ENCODE measurements around the gene ABCC6. TPM values are rescaled to one million over a fixed set of nuclear protein-coding genes. Genes with fewer than 3 reads are reported as not detected.
A peak's percentile ranks its signal among the peaks of the same experiment; 100 is the strongest.

Gene ABCC6
- total and polyA plus RNA-seq, 10 of the 15 experiments (the other 5 are each of a cell fraction or from before 2014, with no cell fraction given): 0.05 to 0.13 (median 0.06) TPM; not detected in 5

DNA sequence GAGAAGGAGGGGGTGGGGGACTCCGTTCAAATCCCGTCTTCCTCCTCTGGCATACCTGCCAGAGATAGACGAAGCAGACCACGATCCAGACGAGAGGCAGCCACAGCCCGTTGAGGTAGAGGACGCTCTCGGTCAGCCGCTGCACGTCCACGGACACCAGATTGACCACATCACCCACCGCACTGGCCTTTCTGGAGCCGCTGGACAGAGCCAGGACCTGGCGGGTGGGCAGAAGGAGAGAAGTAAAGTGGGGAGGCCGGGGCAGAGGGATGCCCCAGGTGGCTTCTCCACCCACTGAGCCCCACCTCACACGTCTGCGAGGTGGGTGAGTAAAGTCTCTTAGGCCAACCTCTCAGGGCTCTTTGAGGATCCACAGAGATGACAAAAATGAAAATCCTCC is 25.3 kb downstream of the ABCC6 start:
- POLR2A ChIA-PET: no interaction called here
- DNase-seq (ENCODE audit: low read depth, low spot score): no peak
- no TSS peak for BruUV-seq (replicated peaks)
- WGBS (ENCODE audit: insufficient coverage, insufficient replicate concordance, low lambda C conversion rate, missing lambda C conversion rate): 50% methylated on average over 15 of the region's 17 CpGs
- in situ Hi-C loops (cut with MboI) (no loop called here), intact Hi-C loops (cut with micrococcal nuclease; ENCODE audit: unreplicated experiment) (loop anchor here (10.0 kb wide), 1 partner anchor 433 kb away; no protein-coding TSS in a partner anchor)
- RAD21 ChIA-PET (ENCODE audit: unreplicated experiment): no interaction called here
- no peak overlapping the region for H2AFZ ChIP-seq (ENCODE audit: control insufficient read depth, low read depth, low read length)
- FAIRE-seq: no peak
- peaks cover 12% of the 10 kb centered on the region for H3K4me1 ChIP-seq (ENCODE audit: control insufficient read depth, insufficient read depth, low read length)
- H3K4me2 ChIP-seq (ENCODE audit: control insufficient read depth, insufficient read depth): no peak overlapping the region
- no peak overlapping the region for H3K27ac ChIP-seq (ENCODE audit: control insufficient read depth, insufficient read depth)
- H4K20me1 ChIP-seq (ENCODE audit: control insufficient read depth, insufficient read depth): no peaks in the 10 kb centered on the region
- TF ChIP-seq MXI1 (IDR thresholded peaks at IDR 0.05; ENCODE audit: low read depth, low read length) (no peak), REST (IDR thresholded peaks at IDR 0.05; ENCODE audit: low read depth, low read length) (no peak), FOXK2 (IDR thresholded peaks at IDR 0.05) (no peak)
- H3K27me3 ChIP-seq (replicated peaks in 1 of 2; ENCODE audit: control insufficient read depth in 2 of 2, insufficient read depth in 2 of 2, low read length in 1 of 2): no peaks in the 10 kb centered on the region
- H3K79me2 ChIP-seq (ENCODE audit: control insufficient read depth, insufficient read depth, low read length): no peaks in the 10 kb centered on the region
- H3K9ac ChIP-seq (ENCODE audit: control insufficient read depth, insufficient read depth, low read length): no peak overlapping the region
- no peaks in the 10 kb centered on the region for H3K36me3 ChIP-seq (ENCODE audit: control insufficient read depth in 2 of 2, insufficient read depth in 2 of 2, low read length in 1 of 2)
- CTCF ChIA-PET: no interaction called here
- no peak for ATAC-seq
- SMC1A ChIA-PET (ENCODE audit: uncharacterized antibody, unreplicated experiment): no interaction called here
- no peak overlapping the region for H3K4me3 ChIP-seq
- no peaks in the 10 kb centered on the region for H3K9me3 ChIP-seq (replicated peaks; ENCODE audit: control insufficient read depth, insufficient read depth, low read length)

DNA sequence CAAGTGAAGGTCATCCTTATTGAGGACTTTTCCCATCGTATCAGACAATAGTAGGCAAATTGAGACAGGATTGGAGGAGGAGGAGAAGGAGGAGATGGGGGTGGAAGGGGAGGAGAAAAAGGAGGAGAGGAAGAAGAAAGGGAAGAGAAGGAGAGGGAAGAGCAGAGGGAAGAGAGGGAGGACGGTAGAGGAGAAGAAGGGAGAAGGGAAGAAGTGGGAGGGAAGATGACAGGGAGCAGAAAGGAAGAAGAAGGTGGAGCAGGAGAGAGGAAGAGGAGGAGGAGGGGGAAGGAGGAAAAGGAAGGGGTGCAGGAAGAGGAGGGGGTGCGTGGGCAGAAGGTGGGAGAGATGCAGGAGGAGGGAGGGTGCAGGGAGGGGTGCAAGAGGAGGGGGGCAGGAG is 26.0 kb downstream of the ABCC6 start:
- ChIA-PET POLR2A (no interaction called here), RAD21 (ENCODE audit: unreplicated experiment) (no interaction called here), CTCF (no interaction called here), SMC1A (ENCODE audit: uncharacterized antibody, unreplicated experiment) (no interaction called here)
- intact Hi-C loops (cut with micrococcal nuclease; ENCODE audit: unreplicated experiment): loop anchor here (10.0 kb wide), 1 partner anchor 433 kb away; no protein-coding TSS in a partner anchor
- in situ Hi-C loops (cut with MboI): no loop called here
- TF ChIP-seq SUZ12 (IDR thresholded peaks at IDR 0.05; ENCODE audit: unreplicated experiment) (no peak), FOXK2 (IDR thresholded peaks at IDR 0.05) (0 out of 2 replicates have a peak, but pooled peaks have one; percentile 27), POLR2AphosphoS2 (IDR thresholded peaks at IDR 0.05; ENCODE audit: low read depth, low read length) (no peak), STAT1 (conservative IDR thresholded peaks at IDR 0.05) (no peak)
- H3K36me3 ChIP-seq (ENCODE audit: control insufficient read depth in 2 of 2, insufficient read depth in 2 of 2, low read length in 1 of 2): no peaks in the 10 kb centered on the region
- no peak overlapping the region for H2AFZ ChIP-seq (ENCODE audit: control insufficient read depth, low read depth, low read length)
- no peaks in the 10 kb centered on the region for H3K27me3 ChIP-seq (replicated peaks in 1 of 2; ENCODE audit: control insufficient read depth in 2 of 2, insufficient read depth in 2 of 2, low read length in 1 of 2)
- H3K9me3 ChIP-seq (replicated peaks; ENCODE audit: control insufficient read depth, insufficient read depth, low read length): no peaks in the 10 kb centered on the region
- peaks cover 12% of the 10 kb centered on the region for H3K4me1 ChIP-seq (ENCODE audit: control insufficient read depth, insufficient read depth, low read length)
- H4K20me1 ChIP-seq (ENCODE audit: control insufficient read depth, insufficient read depth): no peaks in the 10 kb centered on the region
- H3K27ac ChIP-seq (ENCODE audit: control insufficient read depth, insufficient read depth): no peak overlapping the region
- no peak for DNase-seq (ENCODE audit: low read depth, low spot score)
- no peak overlapping the region for H3K4me2 ChIP-seq (ENCODE audit: control insufficient read depth, insufficient read depth)
- WGBS (ENCODE audit: insufficient coverage, insufficient replicate concordance, low lambda C conversion rate, missing lambda C conversion rate): 5% methylated on average over 2 of the region's 3 CpGs
- H3K9ac ChIP-seq (ENCODE audit: control insufficient read depth, insufficient read depth, low read length): no peak overlapping the region
- FAIRE-seq: no peak
- H3K79me2 ChIP-seq (ENCODE audit: control insufficient read depth, insufficient read depth, low read length): no peaks in the 10 kb centered on the region
- ATAC-seq: no peak
- no peak overlapping the region for H3K4me3 ChIP-seq
- no TSS peak for BruUV-seq (replicated peaks)

All from GM12878 (cell line).